WERI-Rb-1 (cell line): ENCODE results near the gene HCFC1.

ENCODE experiments used
- DNase-seq: peaks from one replicate; pipeline ENCODE4 v3.0.0-alpha.2; 2020
- H3K27ac ChIP-seq: fragments of 250-450 bp; sonication (Bioruptor Pico); 2 replicates; pipeline ENCODE4 v1.5.1; 2020; ENCODE audit warnings: mild to moderate bottlenecking, moderate library complexity
- H3K27me3 ChIP-seq: fragments of 250-450 bp; sonication (Bioruptor Pico); 2 replicates; pipeline ENCODE4 v1.5.1; 2021; ENCODE audit warnings: mild to moderate bottlenecking, low read depth, moderate library complexity; ENCODE audit not compliant: insufficient read depth, severe bottlenecking
- H3K36me3 ChIP-seq: fragments of 250-450 bp; sonication (Bioruptor Pico); 2 replicates; pipeline ENCODE4 v1.5.1; 2020; ENCODE audit warnings: mild to moderate bottlenecking, moderate library complexity
- H3K4me3 ChIP-seq: 2 replicates; pipeline ENCODE4 v1.5.1; 2011; ENCODE audit warnings: low read depth, mild to moderate bottlenecking, control low read depth, low read length
- H3K9me3 ChIP-seq: fragments of 250-450 bp; sonication (Bioruptor Pico); 2 replicates; pipeline ENCODE4 v1.5.1; 2021; ENCODE audit warnings: mild to moderate bottlenecking, moderate library complexity; ENCODE audit not compliant: severe bottlenecking
- TF ChIP-seq, protein P1 (sequence below): IDR thresholded peaks from 2 replicates; pipeline ENCODE4 v1.5.1; 2011; ENCODE audit warnings: low read depth, mild to moderate bottlenecking, control low read depth, inconsistent platforms, low read length

The HCFC1 gene

DNA sequence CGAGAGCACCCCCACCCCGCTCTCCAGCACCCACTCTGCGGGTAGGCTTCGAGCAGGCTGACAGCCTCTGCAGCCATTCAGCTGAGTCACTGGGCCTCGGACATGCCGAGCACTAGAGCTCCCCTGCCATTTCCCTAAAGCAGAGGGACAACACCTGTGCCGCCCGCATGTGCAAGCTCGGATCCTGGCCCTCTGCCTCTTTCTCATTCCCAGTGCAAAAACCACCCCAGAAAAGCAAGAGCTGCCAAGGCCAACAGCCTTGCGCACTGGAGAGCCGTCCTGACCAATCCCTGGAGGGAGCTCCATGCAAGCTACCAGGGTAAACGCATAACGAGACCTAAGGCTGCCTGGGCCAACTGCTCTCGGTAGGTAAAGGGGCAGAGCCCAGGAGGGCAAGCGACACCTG lies 5.3 kb downstream of the HCFC1 start:
- Histone ChIP-seq H3K9me3 (no peaks in the 10 kb centered on the region), H3K27me3 (peaks cover 23% of the 10 kb centered on the region), H3K27ac (no peak overlapping the region), H3K36me3 (peaks cover 89% of the 10 kb centered on the region), H3K4me3 (no peak overlapping the region)
- no peak for DNase-seq
- TF ChIP-seq, protein P1, sequence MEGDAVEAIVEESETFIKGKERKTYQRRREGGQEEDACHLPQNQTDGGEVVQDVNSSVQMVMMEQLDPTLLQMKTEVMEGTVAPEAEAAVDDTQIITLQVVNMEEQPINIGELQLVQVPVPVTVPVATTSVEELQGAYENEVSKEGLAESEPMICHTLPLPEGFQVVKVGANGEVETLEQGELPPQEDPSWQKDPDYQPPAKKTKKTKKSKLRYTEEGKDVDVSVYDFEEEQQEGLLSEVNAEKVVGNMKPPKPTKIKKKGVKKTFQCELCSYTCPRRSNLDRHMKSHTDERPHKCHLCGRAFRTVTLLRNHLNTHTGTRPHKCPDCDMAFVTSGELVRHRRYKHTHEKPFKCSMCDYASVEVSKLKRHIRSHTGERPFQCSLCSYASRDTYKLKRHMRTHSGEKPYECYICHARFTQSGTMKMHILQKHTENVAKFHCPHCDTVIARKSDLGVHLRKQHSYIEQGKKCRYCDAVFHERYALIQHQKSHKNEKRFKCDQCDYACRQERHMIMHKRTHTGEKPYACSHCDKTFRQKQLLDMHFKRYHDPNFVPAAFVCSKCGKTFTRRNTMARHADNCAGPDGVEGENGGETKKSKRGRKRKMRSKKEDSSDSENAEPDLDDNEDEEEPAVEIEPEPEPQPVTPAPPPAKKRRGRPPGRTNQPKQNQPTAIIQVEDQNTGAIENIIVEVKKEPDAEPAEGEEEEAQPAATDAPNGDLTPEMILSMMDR: no peak

DNA sequence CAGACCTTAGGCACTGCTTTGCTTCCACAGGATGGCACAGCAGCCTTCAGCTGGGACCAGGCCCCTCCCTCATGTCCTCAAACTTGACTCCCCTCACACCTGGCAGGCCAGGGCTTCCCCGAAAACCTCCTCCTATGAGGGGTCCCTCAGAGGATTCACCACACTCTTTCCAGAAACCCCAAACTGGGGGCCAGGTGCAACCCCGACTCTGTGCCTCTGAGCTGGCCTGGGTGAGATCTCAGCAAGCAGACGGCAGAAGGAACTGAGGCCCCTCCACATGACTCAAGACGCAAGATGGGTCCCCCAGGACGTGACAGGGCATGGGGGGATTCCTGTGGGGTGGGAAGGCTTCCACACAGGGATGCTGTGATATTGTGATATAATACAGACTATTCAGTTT lies 6.2 kb downstream of the HCFC1 start:
- TF ChIP-seq, protein P1: no peak
- Histone ChIP-seq H3K9me3 (no peaks in the 10 kb centered on the region), H3K27ac (no peak overlapping the region), H3K27me3 (peaks cover 23% of the 10 kb centered on the region), H3K4me3 (no peak overlapping the region), H3K36me3 (peaks cover 90% of the 10 kb centered on the region)
- DNase-seq: no peak

DNA sequence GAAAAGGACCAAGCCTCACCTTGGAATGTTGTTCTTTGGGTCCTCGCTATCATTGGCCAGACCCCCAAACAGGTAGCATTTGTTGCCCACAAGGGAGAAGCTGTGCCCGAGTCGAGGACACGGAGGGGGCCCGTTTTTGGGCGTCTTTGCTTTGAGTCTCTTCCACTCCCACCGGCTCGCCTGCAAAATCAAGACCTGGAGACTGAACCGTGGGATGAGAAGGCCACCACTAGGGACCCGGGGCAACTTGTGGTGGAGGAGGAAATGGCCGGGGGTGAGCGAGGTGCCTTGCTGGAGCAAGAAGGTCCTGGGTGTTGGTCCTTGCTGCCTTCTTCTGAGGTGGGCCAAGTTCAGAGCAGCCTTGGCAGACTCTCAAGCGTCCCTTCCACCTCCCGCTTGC lies 7.5 kb downstream of the HCFC1 start:
- Histone ChIP-seq H3K27ac (no peak overlapping the region), H3K4me3 (no peak overlapping the region), H3K9me3 (no peaks in the 10 kb centered on the region), H3K36me3 (peaks cover 95% of the 10 kb centered on the region), H3K27me3 (peaks cover 22% of the 10 kb centered on the region)
- TF ChIP-seq, protein P1: no peak
- DNase-seq: no peak

DNA sequence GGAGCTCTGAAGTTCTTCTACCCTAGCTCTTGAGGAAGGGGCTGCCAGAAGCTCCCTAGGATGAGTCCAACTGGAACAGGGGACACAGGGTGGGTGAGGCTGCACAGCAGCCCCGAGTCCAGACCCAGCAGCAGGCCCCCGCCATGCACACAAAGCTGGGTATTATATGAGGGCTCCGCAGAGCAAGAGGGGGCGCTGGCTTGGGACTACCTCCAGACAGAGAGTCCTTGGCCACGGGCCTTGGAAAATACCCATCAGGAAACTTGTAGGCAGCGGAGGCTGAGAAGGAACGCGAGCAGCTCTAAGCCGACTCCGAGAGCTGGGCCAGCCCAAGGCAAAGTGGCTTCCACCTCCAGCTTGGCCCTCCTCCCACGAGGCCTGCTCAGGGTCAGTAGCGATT lies 8.1 kb downstream of the HCFC1 start:
- Histone ChIP-seq H3K27ac (no peak overlapping the region), H3K36me3 (peaks cover 95% of the 10 kb centered on the region), H3K4me3 (no peak overlapping the region), H3K27me3 (peaks cover 27% of the 10 kb centered on the region), H3K9me3 (no peaks in the 10 kb centered on the region)
- no peak for DNase-seq
- TF ChIP-seq, protein P1: no peak

DNA sequence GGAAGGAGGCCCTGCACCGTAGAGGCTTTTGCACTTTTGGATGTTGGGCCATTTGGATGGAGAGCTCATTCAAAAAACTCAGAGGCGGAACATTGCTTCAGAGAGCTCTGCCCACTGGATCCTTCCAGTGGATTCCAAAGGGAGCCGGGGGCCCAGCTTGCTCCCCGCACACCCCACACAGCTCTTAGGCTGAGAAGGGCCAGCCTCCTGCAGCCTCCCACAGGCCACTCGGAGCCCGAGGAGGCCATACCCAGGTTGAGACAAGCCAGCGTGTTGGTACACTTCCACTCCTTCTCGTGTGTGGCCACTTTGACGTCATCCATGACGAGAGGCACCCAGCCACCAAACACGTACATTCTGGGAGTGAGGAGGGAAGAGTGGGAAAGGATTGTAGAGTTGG lies 10.3 kb downstream of the HCFC1 start:
- peaks cover 97% of the 10 kb centered on the region for H3K36me3 ChIP-seq
- DNase-seq: no peak
- no peaks in the 10 kb centered on the region for H3K9me3 ChIP-seq
- TF ChIP-seq, protein P1: no peak
- H3K4me3 ChIP-seq: no peak overlapping the region
- peaks cover 48% of the 10 kb centered on the region for H3K27me3 ChIP-seq
- no peak overlapping the region for H3K27ac ChIP-seq

DNA sequence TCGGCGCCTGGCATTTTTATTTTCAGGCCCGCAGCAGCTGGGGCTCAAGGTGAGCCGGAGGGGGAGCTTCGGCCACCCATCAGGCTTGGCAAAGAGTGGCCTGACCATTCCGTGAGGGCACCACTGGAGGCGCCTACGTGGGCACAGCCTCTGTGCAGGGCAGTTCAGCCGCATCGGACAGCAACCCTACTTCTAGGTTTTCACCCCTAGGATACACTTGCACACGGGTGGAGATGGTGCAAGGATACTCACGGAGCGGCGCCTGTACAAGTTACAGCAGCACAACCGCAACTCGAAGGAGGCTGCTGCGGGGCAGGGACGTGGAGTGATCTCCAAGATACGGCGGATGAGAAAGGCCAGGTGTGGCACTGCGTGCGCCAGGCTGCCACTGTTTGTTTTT lies 10.8 kb downstream of the HCFC1 start:
- no peak overlapping the region for H3K4me3 ChIP-seq
- H3K36me3 ChIP-seq: peaks cover 100% of the 10 kb centered on the region
- no peak overlapping the region for H3K27ac ChIP-seq

More for the DNA sequence above, 10.8 kb downstream of the HCFC1 start:
- no peak for DNase-seq
- no peaks in the 10 kb centered on the region for H3K9me3 ChIP-seq
- TF ChIP-seq, protein P1: no peak
- H3K27me3 ChIP-seq: peaks cover 48% of the 10 kb centered on the region
